Fibroblast of gingiva (primary cell): ENCODE data around the gene PRR36.
A peak's percentile ranks its signal among the peaks of the same experiment; 100 is the strongest.
"Not testable (repeated sequence)": the region's sequence is repeated elsewhere in the genome, so short reads cannot be mapped to it uniquely, and the experiment has no call there.

Experiments
- DNase-seq: peaks from one replicate; pipeline ENCODE4 v3.0.0-alpha.2; 2011; ENCODE audit warnings: low read depth

The PRR36 gene

GRCh38 chr19:7874076-7874896 lies at the start of gene PRR36:
PRR36 (minus strand) TSS chr19:7874390; CDS start chr19:7873689, 701 bp downstream.
- no peak for DNase-seq

DNA sequence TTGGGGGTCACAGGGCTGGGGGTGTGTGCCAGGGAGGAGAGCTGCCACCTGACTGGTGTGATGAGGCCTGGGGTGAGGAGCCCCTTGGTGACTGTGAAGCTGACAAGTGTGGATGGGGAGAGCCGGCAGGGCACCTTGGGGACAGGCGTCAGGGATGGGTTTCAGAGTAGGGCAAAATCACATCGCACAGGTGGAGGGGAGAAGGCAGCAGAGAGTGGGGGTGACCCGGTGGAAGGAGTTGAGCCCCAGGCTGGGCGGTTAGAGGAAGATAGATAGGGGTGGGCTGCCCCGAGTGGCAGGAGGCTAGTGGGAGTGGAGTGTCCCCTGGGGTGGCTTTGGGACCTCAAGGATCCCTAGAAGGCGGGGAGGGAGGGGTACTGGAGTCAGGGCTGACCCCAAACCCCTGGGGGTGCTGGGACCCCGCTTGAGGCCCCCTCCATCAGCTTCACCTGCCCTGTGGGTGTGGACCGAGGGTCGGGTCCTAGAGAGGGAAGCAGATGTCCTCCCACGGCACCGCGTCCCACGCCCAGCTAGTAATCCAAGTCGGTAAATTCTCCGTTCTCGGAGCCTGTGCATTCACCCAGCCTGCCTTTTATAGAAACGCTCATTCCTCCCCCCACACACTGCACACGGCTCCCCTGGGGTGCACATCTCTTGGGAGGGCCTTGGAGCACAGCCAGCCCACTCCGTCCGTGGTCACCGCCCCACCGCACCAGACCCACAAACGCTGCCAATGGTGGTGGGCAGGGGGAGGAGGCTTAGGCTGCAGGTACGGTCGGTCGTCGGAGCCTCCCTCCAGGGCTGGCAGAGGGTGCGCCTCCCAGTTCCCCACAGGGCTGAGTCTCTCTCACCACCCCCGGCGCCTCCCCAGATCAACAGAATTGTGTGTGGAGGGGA lies 49.4 kb upstream of the PRR36 start:
- DNase-seq = no peak

- DNase-seq = no peak
Measured at GRCh38 chr19:7922836-7923195, 48.6 kb upstream of the PRR36 start.

DNA sequence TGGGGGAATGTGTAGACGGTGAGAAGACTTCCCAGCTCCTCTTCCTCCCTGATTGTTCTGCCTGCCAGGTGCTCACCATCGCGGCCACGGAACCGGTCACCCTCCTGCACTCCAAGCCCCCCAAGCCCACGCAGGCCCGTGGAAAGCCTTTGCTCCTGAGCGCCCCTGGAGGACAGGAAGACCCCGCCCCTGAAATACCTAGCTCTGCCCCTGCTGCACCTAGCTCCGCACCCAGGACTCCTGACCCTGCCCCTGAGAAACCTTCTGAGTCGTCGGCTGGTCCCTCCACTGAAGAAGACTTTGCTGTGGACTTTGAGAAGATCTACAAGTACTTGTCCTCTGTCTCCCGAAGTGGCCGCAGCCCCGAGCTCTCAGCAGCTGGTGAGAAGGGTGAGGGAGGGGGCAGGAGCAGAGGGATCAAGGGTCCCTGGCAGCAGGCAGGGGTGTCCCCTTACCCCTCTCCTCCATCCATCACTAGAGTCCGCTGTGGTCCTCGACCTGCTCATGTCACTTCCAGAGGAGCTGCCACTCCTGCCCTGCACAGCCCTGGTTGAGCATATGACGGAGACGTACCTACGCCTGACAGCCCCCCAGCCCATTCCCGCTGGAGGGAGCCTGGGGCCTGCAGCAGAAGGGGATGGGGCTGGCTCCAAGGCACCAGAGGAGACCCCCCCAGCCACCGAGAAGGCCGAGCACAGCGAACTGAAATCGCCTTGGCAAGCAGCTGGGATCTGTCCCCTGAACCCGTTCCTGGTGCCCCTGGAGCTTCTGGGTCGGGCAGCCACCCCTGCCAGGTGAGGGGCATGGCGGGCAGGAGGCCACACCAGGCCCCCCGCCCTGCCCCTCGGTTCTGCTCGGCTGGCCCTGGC lies 48.0 kb upstream of the PRR36 start:
- no peak for DNase-seq

GRCh38 chr19:7921302-7921966 lies 47.2 kb upstream of the PRR36 start:
- DNase-seq = no peak

DNA sequence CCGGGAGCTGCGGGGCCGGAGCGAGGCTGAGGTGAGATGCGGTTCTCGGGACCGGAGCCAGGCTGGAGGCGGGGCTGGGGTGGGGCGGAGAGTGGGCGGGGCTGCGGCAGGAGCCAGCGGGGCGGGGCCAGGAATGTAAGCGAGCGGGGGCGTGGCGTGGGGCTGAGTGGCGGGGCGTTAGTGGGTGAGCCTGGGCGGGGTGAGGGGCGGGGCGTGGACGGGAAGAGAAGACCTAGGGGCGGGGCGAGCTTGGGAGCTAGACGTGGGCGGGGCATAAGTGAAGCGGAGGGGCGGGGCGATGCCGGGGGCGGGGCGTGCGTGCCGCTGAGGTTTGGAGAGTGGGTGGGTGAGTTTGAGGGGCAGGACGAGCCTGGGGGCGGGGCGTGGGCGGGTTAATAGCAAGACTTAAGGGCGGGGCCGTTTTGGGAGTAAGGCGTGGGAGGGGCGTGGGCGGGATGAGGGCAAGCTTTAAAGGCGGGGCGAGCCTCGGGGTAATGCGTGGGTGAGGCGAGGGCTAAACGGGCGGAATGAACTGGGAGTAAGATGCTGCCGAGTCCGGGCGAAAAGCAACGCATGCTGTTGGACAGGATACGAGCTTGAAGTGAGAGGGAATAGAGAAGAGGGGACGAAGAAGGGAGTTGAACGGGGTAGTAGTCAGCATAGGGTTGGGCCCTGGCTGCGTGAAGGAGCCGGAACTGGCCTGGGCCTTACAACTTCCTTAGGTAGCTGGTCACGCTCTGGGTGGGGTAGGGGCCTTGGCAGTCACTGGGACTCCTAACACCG lies 46.5 kb upstream of the PRR36 start:
- peak; percentile 98 for DNase-seq

DNA sequence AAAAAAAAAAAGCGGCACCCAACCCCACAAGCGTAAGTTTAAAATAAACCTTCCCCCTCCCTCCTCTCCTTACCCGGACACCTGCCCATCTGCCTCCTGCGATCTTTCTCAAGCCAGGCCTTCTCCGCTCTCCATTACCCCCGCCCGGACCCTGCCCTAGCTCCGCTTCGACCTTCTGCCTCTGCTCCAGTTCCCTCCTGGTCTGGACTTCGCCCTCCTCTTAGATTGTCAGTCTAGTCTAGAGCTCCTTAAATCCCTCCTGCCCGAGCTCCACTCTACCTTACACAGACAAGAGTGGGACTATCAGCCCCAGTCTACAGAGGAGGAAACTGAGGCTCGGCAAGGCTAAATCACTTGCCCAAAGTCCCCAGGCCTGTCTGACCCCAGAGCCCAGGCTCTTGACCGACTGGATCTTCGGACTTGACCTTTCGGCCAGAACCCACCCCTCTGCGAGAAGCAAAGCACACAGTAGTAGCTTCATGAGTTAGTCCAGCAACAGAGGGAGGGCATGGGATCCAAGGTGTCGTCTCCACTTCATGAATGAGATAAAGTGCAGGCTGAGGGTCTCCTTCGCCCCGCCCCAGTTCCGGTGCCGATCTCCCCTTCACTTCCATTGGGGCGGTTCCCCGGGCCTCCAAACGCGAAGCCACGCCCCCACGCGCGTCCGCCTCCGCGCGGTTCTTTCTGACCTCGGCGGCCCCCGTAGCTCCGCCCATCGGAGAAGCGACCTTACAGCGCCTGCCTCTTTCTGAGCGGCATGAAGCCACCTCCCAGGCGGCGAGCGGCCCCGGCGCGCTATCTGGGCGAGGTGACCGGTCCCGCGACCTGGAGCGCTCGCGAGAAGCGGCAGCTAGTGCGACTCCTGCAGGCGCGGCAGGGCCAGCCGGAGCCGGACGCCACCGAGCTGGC lies 45.7 kb upstream of the PRR36 start, which contains the start of gene SNAPC2:
SNAPC2 (plus strand) TSS at position 729 of the 909 bp plus-strand sequence; CDS start at position 758, 29 bp downstream.
- DNase-seq = peak; percentile 96

DNA sequence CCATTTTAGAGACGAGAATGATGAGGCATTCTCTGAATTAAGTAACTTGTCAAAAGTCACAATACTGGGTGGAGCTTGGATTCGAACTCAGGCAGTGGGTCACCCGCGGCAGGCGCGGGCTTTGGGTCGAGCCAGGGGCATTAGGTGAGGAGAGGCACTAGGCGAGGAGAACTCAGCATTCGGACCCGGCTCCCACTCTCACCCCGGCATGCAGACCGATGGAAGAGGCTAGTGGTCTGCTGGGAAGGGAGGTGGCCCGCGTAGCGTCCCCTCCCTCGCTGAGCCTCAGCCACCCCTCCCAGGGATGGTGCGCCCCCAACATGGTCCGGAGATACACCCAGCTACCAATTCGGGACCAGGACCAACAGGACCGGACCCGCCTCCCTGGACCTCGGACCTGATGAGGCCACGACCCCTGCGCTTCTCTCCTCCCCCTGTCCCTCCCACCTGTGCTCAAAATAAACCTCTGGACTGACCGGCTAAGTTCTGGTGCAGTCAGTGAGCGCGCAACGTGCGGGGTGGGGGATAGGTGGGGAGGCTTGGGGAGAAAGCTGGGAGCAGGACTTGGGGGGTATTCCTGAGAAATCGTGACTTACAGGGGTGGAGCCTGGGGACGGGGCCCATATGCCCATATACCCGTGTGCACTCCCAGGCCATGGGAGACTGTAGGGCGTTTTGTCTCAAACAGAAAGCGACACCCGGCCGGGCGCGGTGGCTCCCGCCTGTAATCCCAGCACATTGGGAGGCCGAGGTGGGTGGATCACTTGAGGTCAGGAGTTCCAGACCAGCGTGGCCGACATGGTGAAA lies 44.6 kb upstream of the PRR36 start:
- DNase-seq = no peak

- DNase-seq = not testable (repeated sequence)
Measured at GRCh38 chr19:7918062-7918614, 43.9 kb upstream of the PRR36 start.

GRCh38 chr19:7917267-7918061 lies 43.3 kb upstream of the PRR36 start:
- DNase-seq = peak; percentile 63

GRCh38 chr19:7916955-7917266 lies 42.7 kb upstream of the PRR36 start:
- DNase-seq = no peak

GRCh38 chr19:7916103-7916954 lies 42.1 kb upstream of the PRR36 start:
- no peak for DNase-seq

GRCh38 chr19:7915250-7916102 lies 41.3 kb upstream of the PRR36 start:
- no peak for DNase-seq

- no peak for DNase-seq
Measured at GRCh38 chr19:7914598-7915045, 40.4 kb upstream of the PRR36 start, which contains the start of gene TGFBR3L. TGFBR3L (plus strand) TSS chr19:7914830.

DNA sequence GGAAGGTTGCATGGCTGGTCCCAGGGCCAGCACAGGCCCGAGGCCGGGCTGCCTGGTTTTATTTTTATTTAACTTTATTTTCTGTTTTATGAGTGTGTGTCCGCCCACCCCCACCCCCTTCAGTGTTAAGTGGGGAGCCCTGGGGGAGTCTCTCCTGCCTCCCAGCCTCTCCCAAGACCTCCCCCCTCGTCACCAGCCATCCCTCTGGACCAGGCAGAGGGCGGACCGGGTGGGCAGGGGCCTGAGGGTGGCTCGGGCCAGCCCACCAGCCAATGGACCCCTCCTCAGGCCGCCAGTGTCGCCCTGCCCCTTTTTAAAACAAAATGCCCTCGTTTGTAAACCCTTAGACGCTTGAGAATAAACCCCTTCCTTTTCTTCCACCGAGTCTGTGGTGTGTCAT lies 39.9 kb upstream of the PRR36 start:
- DNase-seq = no peak

GRCh38 chr19:7913652-7914051 lies 39.5 kb upstream of the PRR36 start:
- no peak for DNase-seq
